Tibial artery (tissue), 4 donors: ENCODE data around the gene CYP4X1.
"Not testable (repeated sequence)": the region's sequence is repeated elsewhere in the genome, so short reads cannot be mapped to it uniquely, and the experiment has no call there.

ENCODE experiments used
- DNase-seq, 2 donors: peaks; one replicate each; pipeline ENCODE4 v3.0.0-alpha.2; 2019
- H3K27ac ChIP-seq, 2 donors: fragments of 200-600 bp; sonication (generic) in 1 of 2; 1 replicate in 1 of 2; 2 replicates in 1 of 2; pipeline ENCODE4 v1.5.1; 2018 to 2019; ENCODE audit warnings: mild to moderate bottlenecking in 1 of 2
- H3K27me3 ChIP-seq, 2 donors: fragments of 200-600 bp; sonication (generic) in 1 of 2; one replicate each; pipeline versions ENCODE4 v1.5.1 to v1.6.0; 2016 to 2019
- H3K36me3 ChIP-seq, 3 donors: fragments of 200-600 bp; sonication (generic) in 2 of 3; one replicate each; pipeline ENCODE4 v1.5.1; 2016 to 2019; ENCODE audit warnings: mild to moderate bottlenecking in 2 of 3
- H3K4me1 ChIP-seq, 4 donors: fragments of 200-600 bp; sonication (generic) in 2 of 4; 1 replicate in 3 of 4; 2 replicates in 1 of 4; pipeline ENCODE4 v1.5.1; 2016 to 2019
- H3K4me3 ChIP-seq, 2 donors: fragments of 200-600 bp; sonication (generic) in 1 of 2; 1 replicate in 1 of 2; 2 replicates in 1 of 2; pipeline ENCODE4 v1.5.1; 2018 to 2019; ENCODE audit warnings: mild to moderate bottlenecking in 2 of 2
- H3K9me3 ChIP-seq, 3 donors: fragments of 200-600 bp; sonication (generic) in 1 of 3; one replicate each; pipeline ENCODE4 v1.5.1; 2016 to 2019
- CTCF ChIP-seq, 2 experiments: fragments of 200-600 bp in 1 of 2; fragments of 450-650 bp in 1 of 2; IDR thresholded peaks; one replicate each; pipeline ENCODE4 v1.5.1; 2017 to 2019; ENCODE audit warnings: antibody characterized with exemption in 2 of 2, mild to moderate bottlenecking in 1 of 2, moderate library complexity in 1 of 2
- intact Hi-C: fragments of 100-400 bp; cut with DNase I; formaldehyde crosslinking; loops from one replicate; pipeline ENCODE4 v1.15.0; 2023; ENCODE audit warnings: low total_unique reads

Gene CYP4X1

GRCh38 chr1:46996659-46997281, 26.7 kb upstream of the CYP4X1 start:
- intact Hi-C loops: no loop called here
- H3K4me3 ChIP-seq: no peak overlapping the region
- H3K27ac ChIP-seq: no peak overlapping the region
- no peak for DNase-seq
- no peaks in the 10 kb centered on the region for H3K27me3 ChIP-seq
- no peaks in the 10 kb centered on the region for H3K36me3 ChIP-seq
- no peak for TF ChIP-seq CTCF (IDR thresholded peaks at IDR 0.05)
- H3K9me3 ChIP-seq: no peaks in the 10 kb centered on the region
- H3K4me1 ChIP-seq: no peaks in the 10 kb centered on the region

GRCh38 chr1:47002211-47002610, 21.3 kb upstream of the CYP4X1 start:
- TF ChIP-seq CTCF (IDR thresholded peaks at IDR 0.05): no peak
- H3K4me1 ChIP-seq: no peaks in the 10 kb centered on the region
- no peak for DNase-seq
- peaks cover 0 to 5% (median 5%) of the 10 kb centered on the region in 3 donors for H3K9me3 ChIP-seq
- no peak overlapping the region for H3K27ac ChIP-seq
- no peak overlapping the region for H3K4me3 ChIP-seq
- H3K27me3 ChIP-seq: no peaks in the 10 kb centered on the region
- intact Hi-C loops: no loop called here
- H3K36me3 ChIP-seq: no peaks in the 10 kb centered on the region

- H3K9me3 ChIP-seq: peaks cover 0 to 5% (median 5%) of the 10 kb centered on the region in 3 donors
- H3K4me1 ChIP-seq: no peaks in the 10 kb centered on the region
- DNase-seq: no peak
- H3K36me3 ChIP-seq: no peaks in the 10 kb centered on the region
- TF ChIP-seq CTCF (IDR thresholded peaks at IDR 0.05): no peak
- no peak overlapping the region for H3K27ac ChIP-seq
- no peak overlapping the region for H3K4me3 ChIP-seq
- no peaks in the 10 kb centered on the region for H3K27me3 ChIP-seq
- intact Hi-C loops: no loop called here
Measured at GRCh38 chr1:47003896-47004403, 19.5 kb upstream of the CYP4X1 start.

- intact Hi-C loops, DNase-seq, H3K4me3 ChIP-seq, H3K4me1 ChIP-seq, H3K9me3 ChIP-seq, H3K27me3 ChIP-seq, H3K36me3 ChIP-seq, H3K27ac ChIP-seq: not testable (repeated sequence)
Measured at GRCh38 chr1:47006437-47006836, 17.0 kb upstream of the CYP4X1 start.

- intact Hi-C loops: no loop called here
- no peaks in the 10 kb centered on the region for H3K9me3 ChIP-seq
- peak overlapping the region; percentile 48 to 63 for H3K27ac ChIP-seq
- no peak for DNase-seq
- H3K4me3 ChIP-seq: no peak overlapping the region
- no peaks in the 10 kb centered on the region for H3K36me3 ChIP-seq
- H3K4me1 ChIP-seq: peaks cover 0 to 29% (median 2%) of the 10 kb centered on the region in 4 donors
- H3K27me3 ChIP-seq: no peaks in the 10 kb centered on the region
- TF ChIP-seq CTCF (IDR thresholded peaks at IDR 0.05): no peak
Measured at GRCh38 chr1:47013293-47013692, 10.2 kb upstream of the CYP4X1 start.

GRCh38 chr1:47021070-47021469, 2.4 kb upstream of the CYP4X1 start:
- Histone ChIP-seq H3K9me3 (no peaks in the 10 kb centered on the region), H3K4me1 (peaks cover 4 to 61% (median 36%) of the 10 kb centered on the region in 4 donors), H3K4me3 (no peak overlapping the region), H3K27ac (peak overlapping the region; percentile 92 to 95), H3K27me3 (no peaks in the 10 kb centered on the region), H3K36me3 (no peaks in the 10 kb centered on the region)
- no peak for TF ChIP-seq CTCF (IDR thresholded peaks at IDR 0.05)
- intact Hi-C loops: no loop called here
- no peak for DNase-seq
